Fibroblast of lung (primary cell): ENCODE results near the gene IRGM. TPM values are rescaled to one million over a fixed set of nuclear protein-coding genes. Genes with fewer than 3 reads are reported as not detected.
A peak's percentile ranks its signal among the peaks of the same experiment; 100 is the strongest.
"Not testable (repeated sequence)": the region's sequence is repeated elsewhere in the genome, so short reads cannot be mapped to it uniquely, and the experiment has no call there.

Experiments
- DNase-seq, 2 donors: peaks; one replicate each; pipeline versions ENCODE4 v3.0.0 to v3.0.0-alpha.2; 2010; ENCODE audit warnings: low read depth in 2 of 2
- H2AFZ ChIP-seq: 2 replicates; pipeline ENCODE4 v1.5.1; 2012; ENCODE audit warnings: low read length, control low read depth, inconsistent platforms
- H3K27ac ChIP-seq: 2 replicates; pipeline ENCODE4 v1.5.1; 2011; ENCODE audit warnings: low read length, control low read depth; ENCODE audit not compliant: insufficient read depth
- H3K27me3 ChIP-seq: 2 replicates; pipeline ENCODE4 v1.5.1; 2011; ENCODE audit warnings: mild to moderate bottlenecking, low read length; ENCODE audit not compliant: control insufficient read depth, insufficient read depth
- H3K36me3 ChIP-seq: 2 replicates; pipeline ENCODE4 v1.5.1; 2011; ENCODE audit warnings: low read length; ENCODE audit not compliant: control insufficient read depth, insufficient read depth
- H3K4me1 ChIP-seq: 2 replicates; pipeline ENCODE4 v1.5.1; 2011; ENCODE audit warnings: low read length; ENCODE audit not compliant: control insufficient read depth, insufficient read depth; ENCODE audit errors: extremely low read depth
- H3K4me2 ChIP-seq: 2 replicates; pipeline ENCODE4 v1.5.1; 2011; ENCODE audit warnings: low read length, control low read depth; ENCODE audit not compliant: insufficient read depth; ENCODE audit errors: extremely low read depth
- H3K4me3 ChIP-seq, 4 experiments: fragments of 200-600 bp in 1 of 4; sonication (generic) in 1 of 4; replicated peaks in 1 of 4; 2 replicates each; pipeline ENCODE4 v1.5.1; 2011 to 2016; ENCODE audit warnings: low read length in 4 of 4, low read depth in 3 of 4, mild to moderate bottlenecking in 3 of 4, control low read depth in 2 of 4, inconsistent platforms in 1 of 4, mixed read lengths in 1 of 4; ENCODE audit not compliant: insufficient read depth in 1 of 4; ENCODE audit errors: control extremely low read depth in 1 of 4
- H3K79me2 ChIP-seq: 2 replicates; pipeline ENCODE4 v1.5.1; 2012; ENCODE audit warnings: mild to moderate bottlenecking, low read length, inconsistent platforms; ENCODE audit not compliant: control insufficient read depth, insufficient read depth
- H3K9ac ChIP-seq: 2 replicates; pipeline ENCODE4 v1.5.1; 2011; ENCODE audit warnings: mild to moderate bottlenecking, low read length, control low read depth; ENCODE audit not compliant: insufficient read depth
- H3K9me3 ChIP-seq: 2 replicates; pipeline ENCODE4 v1.5.1; 2012; ENCODE audit warnings: low read depth, low read length; ENCODE audit not compliant: control insufficient read depth, insufficient read depth
- H4K20me1 ChIP-seq: 2 replicates; pipeline ENCODE4 v1.5.1; 2011; ENCODE audit warnings: low read length; ENCODE audit not compliant: control insufficient read depth, insufficient read depth; ENCODE audit errors: extremely low read depth
- EZH2 ChIP-seq: IDR thresholded peaks from 2 replicates; pipeline ENCODE4 v1.5.1; 2012; ENCODE audit warnings: low read length, control low read depth, mild to moderate bottlenecking; ENCODE audit errors: missing control alignments
- polyA minus RNA-seq: library from RNA; depleted of rRNA, polyadenylated mRNA; stranded (reverse); fragments of >200 nt; gene quantifications from 2 replicates; pipeline ENCODE4 v1.2.3, GENCODE V29; 2011; ENCODE audit warnings: low replicate concordance
- polyA plus RNA-seq, 2 donors: library from polyadenylated mRNA; depleted of rRNA in 1 of 2; stranded (reverse) in 1 of 2; unstranded in 1 of 2; fragments of >200 nt; gene quantifications; 2 replicates each; pipeline ENCODE4 v1.2.1, GENCODE V29; 2011 to 2012; ENCODE audit warnings: missing spikeins in 1 of 2
- total RNA-seq: library from RNA; depleted of rRNA; stranded (reverse); fragments of >200 nt; gene quantifications from 2 replicates; pipeline ENCODE4 v1.2.1, GENCODE V29; 2014
- TF ChIP-seq, protein P1 (sequence below), 2 donors: IDR thresholded peaks in 1 of 2; conservative IDR thresholded peaks in 1 of 2; 1 replicate in 1 of 2; 2 replicates in 1 of 2; pipeline ENCODE4 v1.5.1; 2011 to 2012; ENCODE audit warnings: low read length in 2 of 2, control low read depth in 1 of 2, inconsistent platforms in 1 of 2, low read depth in 1 of 2, mild to moderate bottlenecking in 1 of 2

IRGM gene, protein sequence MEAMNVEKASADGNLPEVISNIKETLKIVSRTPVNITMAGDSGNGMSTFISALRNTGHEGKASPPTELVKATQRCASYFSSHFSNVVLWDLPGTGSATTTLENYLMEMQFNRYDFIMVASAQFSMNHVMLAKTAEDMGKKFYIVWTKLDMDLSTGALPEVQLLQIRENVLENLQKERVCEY
- 0.17 TPM in 1 of 2 replicates, not detected in the other for total RNA-seq
- polyA plus RNA-seq = 0.17 TPM in 1 of 2 replicates, not detected in the other
- polyA plus RNA-seq (2012) = 0.33 TPM in 1 of 2 replicates, not detected in the other
- polyA minus RNA-seq = not detected in 2 replicates

DNA sequence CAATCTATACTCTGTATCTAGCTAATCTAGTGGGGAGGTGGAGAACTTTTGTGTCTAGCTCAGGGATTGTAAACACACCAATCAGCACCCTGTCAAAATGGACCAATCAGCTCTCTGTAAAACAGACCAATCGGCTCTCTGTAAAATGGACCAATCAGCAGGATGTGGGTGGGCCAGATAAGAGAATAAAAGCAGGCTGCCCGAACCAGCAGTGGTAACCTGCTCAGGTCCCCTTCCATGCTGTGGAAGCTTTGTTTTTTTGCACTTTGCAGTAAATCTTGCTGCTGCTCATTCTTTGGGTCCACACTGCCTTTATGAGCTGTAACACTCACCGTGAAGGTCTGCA, at the start of gene IRGM:
IRGM (plus strand) TSS at position 214 of the 346 bp plus-strand sequence. CDS start 1,603 bp downstream, outside the sequence.
- not testable (repeated sequence) for H2AFZ ChIP-seq, H3K27me3 ChIP-seq, H3K4me3 ChIP-seq, H3K27ac ChIP-seq, DNase-seq, H3K4me1 ChIP-seq, H3K4me2 ChIP-seq, H4K20me1 ChIP-seq, H3K9me3 ChIP-seq, H3K9ac ChIP-seq, H3K36me3 ChIP-seq, H3K79me2 ChIP-seq

DNA sequence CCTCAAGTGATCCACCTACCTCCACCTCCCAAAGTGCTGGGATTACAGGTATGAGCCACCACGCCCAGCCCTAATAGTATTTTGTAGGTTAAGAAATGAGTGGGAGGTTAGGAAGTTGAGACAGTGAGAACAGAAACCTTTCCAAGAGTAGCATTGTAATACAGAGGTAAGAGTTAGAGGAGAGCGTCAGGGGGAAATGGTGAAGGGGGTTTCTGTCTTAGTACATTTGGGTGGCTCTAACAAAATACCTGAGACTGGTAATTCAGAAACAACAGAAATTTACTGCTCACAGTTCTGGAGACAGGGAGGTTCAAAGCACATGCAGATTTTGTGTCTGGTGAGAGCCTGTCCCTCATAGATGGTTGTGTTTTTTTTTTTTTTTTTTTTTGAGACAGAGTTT, 48.9 kb upstream of the IRGM start:
- Histone ChIP-seq H3K27ac (no peak overlapping the region), H4K20me1 (no peaks in the 10 kb centered on the region), H3K36me3 (peaks cover 12% of the 10 kb centered on the region), H3K4me2 (no peak overlapping the region), H3K4me3 (no peak overlapping the region), H2AFZ (no peak overlapping the region), H3K4me1 (peaks cover 3% of the 10 kb centered on the region), H3K79me2 (peaks cover 39% of the 10 kb centered on the region), H3K9ac (no peak overlapping the region), H3K27me3 (no peaks in the 10 kb centered on the region), H3K9me3 (no peaks in the 10 kb centered on the region)
- DNase-seq = no peak
- TF ChIP-seq EZH2 = no peak
- TF ChIP-seq, protein P1, sequence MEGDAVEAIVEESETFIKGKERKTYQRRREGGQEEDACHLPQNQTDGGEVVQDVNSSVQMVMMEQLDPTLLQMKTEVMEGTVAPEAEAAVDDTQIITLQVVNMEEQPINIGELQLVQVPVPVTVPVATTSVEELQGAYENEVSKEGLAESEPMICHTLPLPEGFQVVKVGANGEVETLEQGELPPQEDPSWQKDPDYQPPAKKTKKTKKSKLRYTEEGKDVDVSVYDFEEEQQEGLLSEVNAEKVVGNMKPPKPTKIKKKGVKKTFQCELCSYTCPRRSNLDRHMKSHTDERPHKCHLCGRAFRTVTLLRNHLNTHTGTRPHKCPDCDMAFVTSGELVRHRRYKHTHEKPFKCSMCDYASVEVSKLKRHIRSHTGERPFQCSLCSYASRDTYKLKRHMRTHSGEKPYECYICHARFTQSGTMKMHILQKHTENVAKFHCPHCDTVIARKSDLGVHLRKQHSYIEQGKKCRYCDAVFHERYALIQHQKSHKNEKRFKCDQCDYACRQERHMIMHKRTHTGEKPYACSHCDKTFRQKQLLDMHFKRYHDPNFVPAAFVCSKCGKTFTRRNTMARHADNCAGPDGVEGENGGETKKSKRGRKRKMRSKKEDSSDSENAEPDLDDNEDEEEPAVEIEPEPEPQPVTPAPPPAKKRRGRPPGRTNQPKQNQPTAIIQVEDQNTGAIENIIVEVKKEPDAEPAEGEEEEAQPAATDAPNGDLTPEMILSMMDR (conservative IDR thresholded peaks at IDR 0.05 in 1 of 2, IDR thresholded peaks at IDR 0.05 in 1 of 2; ENCODE audit: low read depth in 1 of 2, low read length in 2 of 2) = no peak

DNA sequence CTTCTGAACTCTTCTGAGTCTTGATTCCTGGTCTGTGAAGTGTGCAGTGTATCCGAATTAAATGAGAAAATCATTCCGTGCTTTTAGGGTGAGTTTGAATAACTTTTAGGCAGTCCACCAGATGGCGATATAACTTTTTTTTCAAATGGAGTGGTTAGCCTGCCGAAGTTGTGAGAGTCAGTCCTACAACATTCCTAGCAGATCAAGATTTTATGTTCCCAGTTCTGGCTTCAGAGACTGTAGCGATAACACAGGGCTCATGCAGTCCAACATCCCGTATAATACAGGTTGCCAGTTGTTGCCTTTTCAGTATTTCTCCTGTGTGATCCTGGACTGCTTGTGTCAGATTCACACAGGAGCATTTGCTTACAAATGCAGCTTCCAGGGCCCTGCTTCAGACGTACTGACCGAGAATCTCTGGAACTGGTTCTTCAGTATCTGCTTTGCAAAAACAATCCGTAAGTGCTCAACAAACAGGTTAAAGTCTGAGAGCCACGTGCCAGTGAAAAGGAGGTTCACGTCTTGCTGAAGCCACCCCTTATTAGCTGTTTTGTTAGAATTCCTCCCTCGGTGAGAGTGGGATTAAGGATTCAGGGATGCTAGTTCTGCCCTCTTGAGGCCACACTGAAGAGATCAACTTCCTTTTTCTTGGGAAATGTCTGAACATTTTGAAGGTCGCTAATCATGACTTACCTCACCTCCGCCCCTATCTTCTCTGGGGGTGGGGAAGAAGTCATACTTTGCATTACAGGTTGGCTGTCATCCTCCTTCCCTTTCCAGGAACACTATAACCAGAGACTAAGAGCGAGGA, 45.0 kb upstream of the IRGM start:
- H3K4me2 ChIP-seq = peak overlapping the region; percentile 86
- peak; percentile 53 to 85 for DNase-seq
- no peaks in the 10 kb centered on the region for H3K9me3 ChIP-seq
- H3K79me2 ChIP-seq = peaks cover 2% of the 10 kb centered on the region
- no peaks in the 10 kb centered on the region for H3K27me3 ChIP-seq
- H3K4me1 ChIP-seq = peaks cover 3% of the 10 kb centered on the region
- H3K36me3 ChIP-seq = peaks cover 2% of the 10 kb centered on the region
- TF ChIP-seq, protein P1 (conservative IDR thresholded peaks at IDR 0.05 in 1 of 2, IDR thresholded peaks at IDR 0.05 in 1 of 2; ENCODE audit: low read depth in 1 of 2, low read length in 2 of 2) = peak; percentile 69 to 73
- TF ChIP-seq EZH2 = no peak
- H4K20me1 ChIP-seq = no peaks in the 10 kb centered on the region
- peak overlapping the region; percentile 62 for H3K27ac ChIP-seq
- H2AFZ ChIP-seq = peak overlapping the region; percentile 91
- no peak overlapping the region for H3K9ac ChIP-seq
- H3K4me3 ChIP-seq = peak overlapping the region in 3 of 4 experiments; percentile 19 to 57 (median 46)
